IMR-90 (cell line): ENCODE results near the gene SLC4A1AP. TPM values are rescaled to one million over a fixed set of nuclear protein-coding genes. Genes with fewer than 3 reads are reported as not detected.

Source experiments
- ATAC-seq: fragments of 200-7000 bp; cut with Tn5 transposase; 2 replicates; pipeline ENCODE4 v1.9.1; 2020; ENCODE audit warnings: low read depth, mild to moderate bottlenecking, moderate library complexity
- BruUV-seq: library from RNA; stranded (reverse); fragments of 400-500 nt; replicated peaks from 2 replicates; lab custom pipeline; 2021; lab: Mats Ljungman, UMichigan
- CTCF ChIA-PET: fragments of 300-600 bp; formaldehyde crosslinking; extraction: SDS; loops from one replicate; lab custom pipeline; 2021; ENCODE audit warnings: antibody characterized with exemption; lab: Yijun Ruan, JAX
- POLR2A ChIA-PET: fragments of 300-600 bp; sonication (Branson Sonifier 250); formaldehyde crosslinking; loops from one replicate; lab custom pipeline; 2022; ENCODE audit warnings: antibody characterized with exemption; ENCODE audit not compliant: unreplicated experiment; lab: Charles Lee
- DNase-seq: peaks from one replicate; pipeline ENCODE4 v3.0.0; 2013
- H2AFZ ChIP-seq: replicated peaks from 2 replicates; pipeline ENCODE3; 2013; ENCODE audit warnings: low read length, mild to moderate bottlenecking; ENCODE audit not compliant: poor library complexity
- H2AK5ac ChIP-seq: 2 replicates; pipeline ENCODE4 v1.6.1; 2013; ENCODE audit warnings: low read depth, low read length, inconsistent platforms
- H2AK9ac ChIP-seq: replicated peaks from 2 replicates; pipeline ENCODE3; 2013; ENCODE audit warnings: mild to moderate bottlenecking, low read depth, low read length, moderate library complexity; ENCODE audit not compliant: poor library complexity
- H2BK120ac ChIP-seq: 2 replicates; pipeline ENCODE4 v1.6.1; 2013; ENCODE audit warnings: low read depth, low read length, inconsistent platforms
- H2BK15ac ChIP-seq: 3 replicates; pipeline ENCODE4 v1.6.1; 2013; ENCODE audit warnings: low read depth, low read length, inconsistent platforms
- H2BK20ac ChIP-seq: 2 replicates; pipeline ENCODE4 v1.6.1; 2013; ENCODE audit warnings: low read depth, mild to moderate bottlenecking, inconsistent platforms, low read length, moderate library complexity
- H2BK5ac ChIP-seq: 2 replicates; pipeline ENCODE4 v1.6.1; 2013; ENCODE audit warnings: mild to moderate bottlenecking, low read depth, low read length, inconsistent platforms; ENCODE audit not compliant: poor library complexity, severe bottlenecking
- H3K14ac ChIP-seq: replicated peaks from 2 replicates; pipeline ENCODE4 v1.6.1; 2013; ENCODE audit warnings: low read depth, low read length, inconsistent platforms
- H3K18ac ChIP-seq: 2 replicates; pipeline ENCODE4 v1.6.1; 2013; ENCODE audit warnings: low read depth, low read length, control low read depth
- H3K23ac ChIP-seq: 2 replicates; pipeline ENCODE4 v1.6.1; 2013; ENCODE audit warnings: low read depth, low read length, inconsistent platforms
- H3K27ac ChIP-seq: 2 replicates; pipeline ENCODE4 v1.5.1; 2013; ENCODE audit warnings: mild to moderate bottlenecking, control low read depth, low read length; ENCODE audit not compliant: insufficient read depth
- H3K27me3 ChIP-seq: 2 replicates; pipeline ENCODE4 v1.6.1; 2013; ENCODE audit warnings: low read length; ENCODE audit not compliant: control insufficient read depth, insufficient read depth
- H3K36me3 ChIP-seq: 2 replicates; pipeline ENCODE4 v1.6.1; 2013; ENCODE audit warnings: low read length, mixed read lengths; ENCODE audit not compliant: control insufficient read depth, insufficient read depth
- H3K4ac ChIP-seq: 2 replicates; pipeline ENCODE4 v1.6.1; 2013; ENCODE audit warnings: low read depth, low read length, inconsistent platforms
- H3K4me1 ChIP-seq: 2 replicates; pipeline ENCODE4 v1.6.1; 2013; ENCODE audit warnings: low read length, mixed read lengths; ENCODE audit not compliant: control insufficient read depth, insufficient read depth
- H3K4me2 ChIP-seq: 2 replicates; pipeline ENCODE4 v1.6.1; 2013; ENCODE audit warnings: low read depth, mild to moderate bottlenecking, control low read depth, low read length, moderate library complexity
- H3K4me3 ChIP-seq: 2 replicates; pipeline ENCODE4 v1.5.1; 2013; ENCODE audit warnings: low read depth, mild to moderate bottlenecking, control low read depth, low read length, moderate library complexity; ENCODE audit not compliant: insufficient read depth
- H3K56ac ChIP-seq: 2 replicates; pipeline ENCODE4 v1.6.1; 2013; ENCODE audit warnings: low read length, inconsistent platforms; ENCODE audit not compliant: insufficient read depth; ENCODE audit errors: extremely low read depth
- H3K79me1 ChIP-seq, 2 experiments: 2 replicates each; pipeline ENCODE4 v1.6.1; 2013; ENCODE audit warnings: low read length in 2 of 2, inconsistent platforms in 1 of 2, low read depth in 1 of 2
- H3K9ac ChIP-seq: 2 replicates; pipeline ENCODE4 v1.6.1; 2013; ENCODE audit warnings: low read depth, low read length, control low read depth
- H3K9me1 ChIP-seq: 2 replicates; pipeline ENCODE4 v1.6.1; 2013; ENCODE audit warnings: low read length, inconsistent platforms; ENCODE audit not compliant: insufficient read depth
- H3K9me3 ChIP-seq: 2 replicates; pipeline ENCODE4 v1.6.1; 2013; ENCODE audit warnings: low read length; ENCODE audit not compliant: control insufficient read depth, insufficient read depth
- H4K20me1 ChIP-seq: 2 replicates; pipeline ENCODE4 v1.6.1; 2013; ENCODE audit warnings: low read length, inconsistent platforms; ENCODE audit not compliant: insufficient read depth
- H4K5ac ChIP-seq: 2 replicates; pipeline ENCODE4 v1.6.1; 2013; ENCODE audit warnings: mild to moderate bottlenecking, low read depth, low read length, control low read depth
- H4K8ac ChIP-seq, 2 experiments: 2 replicates each; pipeline ENCODE4 v1.6.1; 2013; ENCODE audit warnings: low read depth in 2 of 2, low read length in 2 of 2, control low read depth in 1 of 2, inconsistent platforms in 1 of 2
- H4K91ac ChIP-seq: 2 replicates; pipeline ENCODE4 v1.6.1; 2013; ENCODE audit warnings: low read depth, low read length, inconsistent platforms; ENCODE audit not compliant: insufficient read depth
- BHLHE40 ChIP-seq: fragments of 150-350 bp; IDR thresholded peaks from 2 replicates; pipeline ENCODE4 v1.6.1; 2016; ENCODE audit warnings: mild to moderate bottlenecking, low read depth, low read length
- CEBPB ChIP-seq: IDR thresholded peaks from 2 replicates; pipeline ENCODE4 v1.6.1; 2012; ENCODE audit warnings: low read depth, low read length, improper control_type of control experiment
- CHD1 ChIP-seq: IDR thresholded peaks from 2 replicates; pipeline ENCODE4 v1.6.1; 2012; ENCODE audit warnings: low read depth, low read length, improper control_type of control experiment
- CTCF ChIP-seq: conservative IDR thresholded peaks from 2 replicates; pipeline ENCODE4 v1.5.1; 2012; ENCODE audit warnings: mild to moderate bottlenecking, low read depth, low read length, improper control_type of control experiment
- ELK1 ChIP-seq: fragments of 150-350 bp; IDR thresholded peaks from 2 replicates; pipeline ENCODE4 v1.6.1; 2016; ENCODE audit warnings: low read depth, mild to moderate bottlenecking, low read length, moderate library complexity, borderline replicate concordance
- FOS ChIP-seq: fragments of 150-350 bp; IDR thresholded peaks from 2 replicates; pipeline ENCODE4 v1.6.1; 2016; ENCODE audit warnings: low read depth, low read length
- MAFK ChIP-seq: IDR thresholded peaks from 2 replicates; pipeline ENCODE4 v1.6.1; 2012; ENCODE audit warnings: low read depth, low read length, improper control_type of control experiment
- MAZ ChIP-seq: IDR thresholded peaks from 2 replicates; pipeline ENCODE4 v1.6.1; 2012; ENCODE audit warnings: low read depth, mild to moderate bottlenecking, low read length, improper control_type of control experiment, moderate library complexity, borderline replicate concordance
- MXI1 ChIP-seq: IDR thresholded peaks from 2 replicates; pipeline ENCODE4 v1.6.1; 2012; ENCODE audit warnings: low read depth, mild to moderate bottlenecking, low read length, moderate library complexity, borderline replicate concordance
- NFE2L2 ChIP-seq: fragments of 150-350 bp; IDR thresholded peaks from 2 replicates; pipeline ENCODE4 v1.6.1; 2016; ENCODE audit warnings: low read depth, mild to moderate bottlenecking, low read length
- POLR2A ChIP-seq: IDR thresholded peaks from 2 replicates; pipeline ENCODE4 v1.6.1; 2012; ENCODE audit warnings: mild to moderate bottlenecking, low read depth, low read length
- RAD21 ChIP-seq: IDR thresholded peaks from 2 replicates; pipeline ENCODE4 v1.6.1; 2012; ENCODE audit warnings: low read length, improper control_type of control experiment
- RFX5 ChIP-seq: IDR thresholded peaks from 2 replicates; pipeline ENCODE4 v1.8.0; 2012; ENCODE audit warnings: low read depth, mild to moderate bottlenecking, low read length, moderate library complexity
- SMC3 ChIP-seq: fragments of 150-350 bp; IDR thresholded peaks from 2 replicates; pipeline ENCODE4 v1.6.1; 2016; ENCODE audit warnings: low read depth, mild to moderate bottlenecking, antibody characterized with exemption, low read length, moderate library complexity
- USF2 ChIP-seq: fragments of 150-350 bp; IDR thresholded peaks from 2 replicates; pipeline ENCODE4 v1.6.1; 2017; ENCODE audit warnings: mild to moderate bottlenecking, antibody characterized with exemption, low read length, low read depth
- WGBS, 2 experiments: methylation state at CpG; one replicate each; pipeline versions ENCODE4 v1.1.5 to v1.1.7; 2013; ENCODE audit warnings: missing lambda C conversion rate in 2 of 2; ENCODE audit not compliant: insufficient read length in 1 of 2; ENCODE audit errors: extremely low coverage in 2 of 2; 5-methylcytosine and 5-hydroxymethylcytosine counted together
- dilution Hi-C: fragments of 300-500 bp; cut with HindIII; formaldehyde crosslinking; loops from one replicate; pipeline ENCODE4 v1.14.3; 2018; ENCODE audit warnings: low sequenced_read_pairs; ENCODE audit not compliant: unreplicated experiment
- in situ Hi-C: fragments of 300-500 bp; cut with MboI; formaldehyde crosslinking; loops from 3 replicates; pipeline ENCODE4 v1.14.3; 2019; ENCODE audit warnings: low sequenced_read_pairs, inconsistent platforms, mixed read lengths
- intact Hi-C: fragments of 100-400 bp; cut with micrococcal nuclease; formaldehyde crosslinking; loops from 2 replicates; pipeline ENCODE4 v1.10.0; 2022
- polyA plus RNA-seq, 3 experiments: library from polyadenylated mRNA; depleted of rRNA; stranded (reverse); fragments of >200 nt; gene quantifications; 2 replicates each; pipeline ENCODE4 v1.2.3, GENCODE V29; 2012; ENCODE audit warnings: low replicate concordance in 1 of 3
- total RNA-seq: library from RNA; depleted of rRNA; stranded (reverse); fragments of >200 nt; gene quantifications from 2 replicates; pipeline ENCODE4 v1.2.3, GENCODE V29; 2012

The SLC4A1AP gene
- total and polyA plus RNA-seq, 2 of the 4 experiments (the other 2 are of a cell fraction) = 11.7 to 13.6 TPM

- Histone ChIP-seq H3K27me3 (no peaks in the 10 kb centered on the region), H3K56ac (no peak overlapping the region), H3K9me1 (peaks cover 9% of the 10 kb centered on the region), H3K4me3 (no peak overlapping the region), H2BK15ac (no peak overlapping the region), H4K91ac (no peak overlapping the region), H3K9me3 (no peaks in the 10 kb centered on the region), H3K4me2 (no peak overlapping the region), H4K8ac (no peak overlapping the region), H3K27ac (no peak overlapping the region), H4K20me1 (no peaks in the 10 kb centered on the region), H3K14ac (no peak overlapping the region), H2AK5ac (no peak overlapping the region), H3K23ac (no peak overlapping the region), H3K9ac (no peak overlapping the region), H4K5ac (no peak overlapping the region), H3K18ac (no peak overlapping the region), H2BK120ac (no peak overlapping the region), H2AK9ac (no peak overlapping the region), H3K36me3 (no peaks in the 10 kb centered on the region), H2AFZ (no peak overlapping the region), H3K4me1 (peaks cover 5% of the 10 kb centered on the region), H3K79me1 (peaks cover 2 to 3% of the 10 kb centered on the region in 2 experiments; a peak in 1 of 4 replicates), H2BK20ac (no peak overlapping the region), H2BK5ac (no peak overlapping the region), H3K4ac (no peak overlapping the region)
- dilution Hi-C loops (no loop called here), in situ Hi-C loops (no loop called here), intact Hi-C loops (no loop called here)
- POLR2A ChIA-PET = no interaction called here
- no TSS peak for BruUV-seq
- TF ChIP-seq FOS = no peak
- no peak for TF ChIP-seq RAD21
- TF ChIP-seq SMC3 = no peak
- TF ChIP-seq CEBPB = no peak
- TF ChIP-seq NFE2L2 = no peak
- no peak for TF ChIP-seq POLR2A
- no peak for TF ChIP-seq USF2
- no peak for TF ChIP-seq BHLHE40
- TF ChIP-seq MAZ = no peak
- no peak for TF ChIP-seq MXI1
- no peak for TF ChIP-seq CTCF
- TF ChIP-seq CHD1 = no peak
- no peak for TF ChIP-seq RFX5
- no peak for TF ChIP-seq ELK1
- TF ChIP-seq MAFK = no peak
- 88% methylated on average over 1 of the region's 1 CpG; no CpG with 5 or more reads in 1 of the 2 experiments for WGBS, 2 experiments
- DNase-seq (no peak), ATAC-seq (no peak)
- CTCF ChIA-PET = interaction anchor here (1.0 kb wide), 1 partner anchor 9 kb away, joined by 3 read pairs; no protein-coding TSS in a partner anchor
These were observed 48.8 kb downstream of the SLC4A1AP start for GRCh38 chr2:27712522-27712921.
